ENCODE results near the gene ROPN1L.
"Not testable (repeated sequence)": the region's sequence is repeated elsewhere in the genome, so short reads cannot be mapped to it uniquely, and the experiment has no call there.

The ROPN1L gene

DNA sequence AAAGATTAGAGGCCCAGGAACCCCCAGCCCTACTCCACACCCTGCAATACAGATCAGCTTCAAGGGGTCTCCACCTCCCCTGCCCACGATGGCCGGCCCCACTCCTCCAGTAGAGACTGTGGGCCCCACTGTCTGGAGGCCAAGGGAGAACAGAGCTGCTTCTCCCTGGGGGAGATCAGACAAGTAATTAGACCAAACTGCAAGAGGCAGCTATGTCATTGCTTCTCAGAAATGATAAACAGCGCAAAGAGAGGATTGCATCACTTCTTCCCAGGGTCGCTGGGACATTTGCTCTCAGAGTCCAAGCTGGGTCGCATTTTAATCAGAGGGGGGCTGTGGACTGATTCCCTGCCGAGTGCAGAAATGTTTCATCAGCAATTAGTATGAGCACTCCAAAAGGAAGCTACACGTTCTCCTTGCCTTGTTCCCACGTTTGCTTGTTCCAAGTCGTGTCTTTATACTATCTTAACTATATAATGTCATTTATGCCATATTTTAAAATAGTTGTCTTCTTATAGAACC is 59.9 kb downstream of the ROPN1L start:
- DNase-seq (ENCODE audit: low read depth in 2 of 2) = no peak

DNA sequence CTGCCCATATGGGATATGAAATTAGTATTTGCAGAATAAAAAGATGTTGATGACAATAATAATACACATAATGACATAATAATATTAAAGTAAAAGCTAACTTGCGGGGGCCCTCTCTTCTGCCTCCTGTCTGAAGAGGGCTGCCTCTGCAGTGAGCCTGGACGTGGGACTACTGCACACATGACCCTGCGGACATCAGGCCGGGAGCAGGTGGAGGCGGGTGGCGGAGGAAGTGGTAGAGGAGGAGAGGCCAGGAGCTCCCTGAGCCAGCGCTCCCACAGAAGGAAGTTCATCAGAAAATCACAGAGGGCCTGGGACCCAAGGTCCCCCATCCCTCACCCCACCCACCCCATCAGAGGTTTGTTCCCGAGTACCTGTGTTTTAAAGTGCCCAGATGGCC is 60.5 kb downstream of the ROPN1L start:
- no peak for DNase-seq (ENCODE audit: low read depth in 2 of 2)

- no peak for DNase-seq (ENCODE audit: low read depth in 2 of 2)
Measured at GRCh38 chr5:10502578-10502977, 60.9 kb downstream of the ROPN1L start.

DNA sequence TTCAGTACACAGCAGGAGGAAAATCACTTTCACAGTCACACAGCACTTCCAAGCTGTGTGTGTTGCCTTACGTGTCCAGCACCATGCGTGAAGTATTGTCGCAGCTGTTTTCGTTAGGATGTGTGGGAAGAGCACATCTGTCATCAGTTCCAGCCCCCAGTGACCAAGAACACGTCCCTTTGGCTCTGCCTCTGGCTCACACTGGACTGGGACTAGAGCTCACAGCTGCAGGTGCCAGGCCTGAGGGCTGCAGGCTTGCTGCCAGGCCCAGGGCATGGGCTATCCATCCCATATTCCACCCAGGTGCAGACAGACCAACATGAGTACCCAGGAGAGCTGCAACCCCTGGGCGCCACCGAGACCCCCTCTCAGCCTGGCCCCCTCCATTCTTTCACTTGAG is 61.6 kb downstream of the ROPN1L start:
- no peak for DNase-seq (ENCODE audit: low read depth in 2 of 2)

- no peak for DNase-seq (ENCODE audit: low read depth in 2 of 2)
Measured at GRCh38 chr5:10503997-10504793, 62.5 kb downstream of the ROPN1L start.

- DNase-seq (ENCODE audit: low read depth in 2 of 2) = no peak
Measured at GRCh38 chr5:10505517-10506095, 63.9 kb downstream of the ROPN1L start.

GRCh38 chr5:10506535-10506934 is 64.9 kb downstream of the ROPN1L start:
- DNase-seq (ENCODE audit: low read depth in 2 of 2) = no peak

- no peak for DNase-seq (ENCODE audit: low read depth in 2 of 2)
Measured at GRCh38 chr5:10507575-10508096, 66.0 kb downstream of the ROPN1L start.

DNA sequence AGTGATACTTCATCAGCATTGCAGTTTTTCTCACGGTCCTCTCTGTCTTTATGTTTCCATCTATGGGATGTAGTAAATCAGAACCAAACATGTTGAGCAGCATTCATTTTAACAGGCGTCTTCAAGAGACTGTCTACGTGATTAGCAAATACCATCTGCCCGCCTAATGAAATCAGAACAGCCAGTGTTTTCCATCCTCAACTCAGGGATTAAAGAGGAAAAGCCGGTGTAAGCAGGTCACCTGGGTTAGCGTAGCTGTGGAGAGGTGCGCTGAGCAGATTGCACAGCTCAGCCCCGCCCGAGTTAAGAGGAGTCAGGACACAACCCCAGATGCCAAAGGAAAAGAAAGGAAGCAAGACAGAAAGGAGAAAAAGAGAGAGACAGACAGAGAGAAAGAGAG is 67.9 kb downstream of the ROPN1L start:
- DNase-seq (ENCODE audit: low read depth in 2 of 2) = no peak

- no peak for DNase-seq (ENCODE audit: low read depth in 2 of 2)
Measured at GRCh38 chr5:10511741-10512640, 70.3 kb downstream of the ROPN1L start.

- peak; percentile 94 for DNase-seq (ENCODE audit: low read depth in 2 of 2)
Measured at GRCh38 chr5:10513501-10514442, 72.1 kb downstream of the ROPN1L start.

- not testable (repeated sequence) for DNase-seq (ENCODE audit: low read depth in 2 of 2)
Measured at GRCh38 chr5:10514572-10514971, 72.9 kb downstream of the ROPN1L start.

Data from fibroblast of skin of left quadriceps (primary cell).